ENCODE results near the gene HPSE2. TPM values are rescaled to one million over a fixed set of nuclear protein-coding genes. Genes with fewer than 3 reads are reported as not detected.

HPSE2 gene
- total and polyA plus RNA-seq, 8 donors, result 0.04 to 1.1 (median 0.05) TPM; not detected in 5

DNA sequence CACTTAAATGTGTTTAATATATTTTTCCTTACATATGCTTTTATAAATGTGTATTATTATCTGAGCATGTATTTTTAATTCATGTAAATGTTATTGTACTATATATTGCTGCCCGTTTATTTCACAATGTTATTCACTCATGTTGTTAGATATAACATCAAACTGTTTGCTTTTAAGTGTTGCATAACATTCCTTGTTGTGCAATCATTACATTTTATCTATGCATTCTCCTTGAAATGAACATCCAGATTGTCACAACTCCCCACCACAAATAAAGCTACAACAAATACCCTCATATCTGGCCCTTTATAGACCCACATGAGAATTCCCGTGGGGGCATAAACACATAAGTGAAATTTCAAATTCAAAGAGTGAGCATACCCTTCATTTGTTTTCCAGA is 264.2 kb downstream of the HPSE2 start:
- intact Hi-C loops (cut with DNase I), result no loop called here
- Histone ChIP-seq H3K27ac (no peak overlapping the region), H3K36me3 (no peaks in the 10 kb centered on the region), H3K9me3 (no peaks in the 10 kb centered on the region), H3K4me3 (no peak overlapping the region), H3K27me3 (no peaks in the 10 kb centered on the region), H3K4me1 (no peaks in the 10 kb centered on the region)
- FAIRE-seq, result no peak
- DNase-seq, result no peak
- no peak for ATAC-seq
- TF ChIP-seq, protein P1, sequence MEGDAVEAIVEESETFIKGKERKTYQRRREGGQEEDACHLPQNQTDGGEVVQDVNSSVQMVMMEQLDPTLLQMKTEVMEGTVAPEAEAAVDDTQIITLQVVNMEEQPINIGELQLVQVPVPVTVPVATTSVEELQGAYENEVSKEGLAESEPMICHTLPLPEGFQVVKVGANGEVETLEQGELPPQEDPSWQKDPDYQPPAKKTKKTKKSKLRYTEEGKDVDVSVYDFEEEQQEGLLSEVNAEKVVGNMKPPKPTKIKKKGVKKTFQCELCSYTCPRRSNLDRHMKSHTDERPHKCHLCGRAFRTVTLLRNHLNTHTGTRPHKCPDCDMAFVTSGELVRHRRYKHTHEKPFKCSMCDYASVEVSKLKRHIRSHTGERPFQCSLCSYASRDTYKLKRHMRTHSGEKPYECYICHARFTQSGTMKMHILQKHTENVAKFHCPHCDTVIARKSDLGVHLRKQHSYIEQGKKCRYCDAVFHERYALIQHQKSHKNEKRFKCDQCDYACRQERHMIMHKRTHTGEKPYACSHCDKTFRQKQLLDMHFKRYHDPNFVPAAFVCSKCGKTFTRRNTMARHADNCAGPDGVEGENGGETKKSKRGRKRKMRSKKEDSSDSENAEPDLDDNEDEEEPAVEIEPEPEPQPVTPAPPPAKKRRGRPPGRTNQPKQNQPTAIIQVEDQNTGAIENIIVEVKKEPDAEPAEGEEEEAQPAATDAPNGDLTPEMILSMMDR (IDR thresholded peaks at IDR 0.05), result no peak
- 36 to 43% methylated on average over 2 of the region's 2 CpGs for WGBS, 2 donors

DNA sequence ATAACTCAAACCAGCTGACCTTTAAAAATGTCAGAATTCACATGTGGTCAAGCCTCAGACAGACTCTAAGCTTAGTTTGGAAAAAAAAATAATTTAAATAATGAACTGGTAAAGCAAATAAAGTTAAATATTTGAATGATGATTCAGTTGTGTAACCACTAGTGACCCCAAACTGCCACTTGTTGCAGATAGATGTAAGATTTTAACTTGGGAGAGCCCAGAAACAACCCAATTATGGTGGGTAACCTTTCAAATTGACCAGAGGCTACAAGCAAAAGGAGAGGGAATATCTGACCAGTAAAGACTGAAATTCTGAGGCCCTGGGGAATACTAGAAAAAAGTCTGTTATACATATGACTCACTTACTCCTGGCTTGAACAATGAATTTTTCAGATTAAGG is 268.1 kb downstream of the HPSE2 start:
- Histone ChIP-seq H3K9me3 (no peaks in the 10 kb centered on the region), H3K36me3 (no peaks in the 10 kb centered on the region), H3K27me3 (no peaks in the 10 kb centered on the region), H3K4me1 (no peaks in the 10 kb centered on the region), H3K27ac (no peak overlapping the region), H3K4me3 (no peak overlapping the region)
- ATAC-seq (no peak), FAIRE-seq (no peak), DNase-seq (no peak)
- TF ChIP-seq, protein P1 (IDR thresholded peaks at IDR 0.05), result no peak
- intact Hi-C loops (cut with DNase I), result no loop called here

DNA sequence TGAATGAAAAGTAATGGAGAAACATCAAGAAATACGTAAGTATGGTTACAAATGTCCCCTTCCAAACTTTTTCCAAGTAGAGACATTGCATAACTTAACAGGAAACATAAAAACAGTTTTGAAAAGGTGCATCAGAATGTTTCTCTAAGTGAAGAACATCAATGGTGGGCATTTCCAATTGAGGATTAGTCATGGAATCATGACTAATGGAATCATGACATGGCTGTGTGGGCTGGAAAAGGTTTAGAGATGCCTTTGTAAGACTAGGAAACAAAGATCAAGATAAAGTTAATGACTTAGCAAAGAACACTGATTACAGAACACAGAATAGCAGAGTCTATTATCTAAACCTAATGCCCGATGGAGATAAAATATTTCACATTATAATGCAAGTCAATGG is 272.0 kb downstream of the HPSE2 start:
- FAIRE-seq, result no peak
- no peak for ATAC-seq
- WGBS, 2 donors, result 38 to 46% methylated on average over 2 of the region's 2 CpGs

DNA sequence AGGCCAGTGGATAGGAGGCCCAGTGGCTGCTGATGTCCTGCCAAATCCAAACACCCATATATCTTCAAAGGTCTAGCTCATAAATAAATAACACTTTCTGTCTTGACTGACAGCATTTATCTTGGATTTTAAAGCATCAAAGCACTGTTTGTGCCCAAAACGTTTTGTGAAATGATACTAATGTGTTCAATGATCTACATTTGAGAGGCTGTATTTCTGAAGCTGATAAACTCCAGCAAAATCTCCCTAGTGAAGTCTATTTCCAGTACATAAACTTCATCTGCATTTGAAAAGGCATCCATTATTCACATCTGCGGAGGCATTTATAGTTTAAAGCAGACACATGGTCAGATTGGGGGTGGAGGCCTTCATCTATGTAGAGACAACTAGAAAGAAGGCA is 276.3 kb downstream of the HPSE2 start:
- H3K27ac ChIP-seq, result no peak overlapping the region
- H3K9me3 ChIP-seq, result no peaks in the 10 kb centered on the region
- TF ChIP-seq, protein P1 (IDR thresholded peaks at IDR 0.05), result no peak
- no peaks in the 10 kb centered on the region for H3K36me3 ChIP-seq
- H3K27me3 ChIP-seq, result peaks cover 0 to 3% (median 0%) of the 10 kb centered on the region in 4 donors
- 30 to 36% methylated on average over 2 of the region's 2 CpGs for WGBS, 2 donors
- no peak for ATAC-seq
- intact Hi-C loops (cut with DNase I), result no loop called here
- DNase-seq, result no peak
- H3K4me3 ChIP-seq, result no peak overlapping the region
- no peak for FAIRE-seq
- no peaks in the 10 kb centered on the region for H3K4me1 ChIP-seq

More for the DNA sequence above, 272.0 kb downstream of the HPSE2 start:
- TF ChIP-seq, protein P1 (IDR thresholded peaks at IDR 0.05), result no peak
- Histone ChIP-seq H3K27me3 (peaks cover 0 to 3% (median 0%) of the 10 kb centered on the region in 4 donors), H3K9me3 (no peaks in the 10 kb centered on the region), H3K27ac (no peak overlapping the region), H3K4me3 (no peak overlapping the region), H3K4me1 (no peaks in the 10 kb centered on the region), H3K36me3 (no peaks in the 10 kb centered on the region)
- no peak for DNase-seq
- intact Hi-C loops (cut with DNase I), result no loop called here

DNA sequence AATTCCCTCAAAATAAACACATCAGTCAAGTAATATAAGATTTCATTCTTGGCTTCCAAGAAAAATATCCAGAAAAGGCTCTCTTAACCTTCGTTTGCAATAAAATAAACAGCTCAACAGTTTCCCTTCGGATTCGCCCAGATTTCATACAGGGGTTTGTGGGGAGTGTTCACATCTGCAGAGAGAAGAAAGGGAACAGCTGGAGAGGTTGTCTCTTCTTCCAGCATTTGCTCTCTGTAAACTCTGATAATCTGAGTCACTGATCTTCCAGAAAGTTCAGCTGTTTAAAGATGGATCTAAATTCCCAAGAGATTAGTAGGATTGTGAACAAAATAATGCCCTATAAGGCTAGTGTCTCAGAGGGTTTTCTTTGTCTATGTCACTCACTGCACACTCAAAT is 277.9 kb downstream of the HPSE2 start:
- ATAC-seq, result no peak
- no peaks in the 10 kb centered on the region for H3K9me3 ChIP-seq
- FAIRE-seq, result no peak
- TF ChIP-seq, protein P1 (IDR thresholded peaks at IDR 0.05), result no peak
- DNase-seq, result no peak
- no peaks in the 10 kb centered on the region for H3K4me1 ChIP-seq
- no peaks in the 10 kb centered on the region for H3K36me3 ChIP-seq
- 45 to 67% methylated on average over 3 of the region's 3 CpGs for WGBS, 2 donors
- H3K4me3 ChIP-seq, result no peak overlapping the region
- H3K27me3 ChIP-seq, result peaks cover 0 to 3% (median 0%) of the 10 kb centered on the region in 4 donors
- intact Hi-C loops (cut with DNase I), result no loop called here
- H3K27ac ChIP-seq, result no peak overlapping the region

All from pancreas (tissue), 10 donors.